ENCODE data around the gene FGD5.

GRCh38 chr3:14805961-14806537, 12.7 kb upstream of the FGD5 start:
- no peak for TF ChIP-seq CTCF (IDR thresholded peaks at IDR 0.05)
- TF ChIP-seq POLR2A (IDR thresholded peaks at IDR 0.05), result no peak
